ENCODE data around the gene ROCK1.
"Not testable (repeated sequence)": the region's sequence is repeated elsewhere in the genome, so short reads cannot be mapped to it uniquely, and the experiment has no call there.

ROCK1 gene

DNA sequence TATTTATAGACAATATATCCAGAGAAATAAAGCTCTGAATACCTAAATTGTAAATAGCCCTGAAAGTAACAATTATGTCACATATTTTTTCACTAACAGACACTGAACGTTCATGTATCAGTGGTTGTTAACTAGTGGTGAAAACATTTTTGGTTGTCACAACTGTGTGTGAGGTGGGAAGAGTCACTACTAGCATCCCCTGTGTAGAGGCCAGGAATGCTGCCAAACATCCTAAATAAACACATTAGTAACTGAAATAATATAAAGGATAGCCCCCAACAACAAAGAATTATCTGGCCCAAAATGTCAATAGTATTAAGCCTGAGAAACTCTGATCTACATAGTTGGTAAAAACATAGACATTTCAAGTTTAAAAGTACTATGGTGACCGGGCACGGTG is 64.5 kb downstream of the ROCK1 start:
- Mint-ChIP-seq H3K4me1 (peaks cover 60% of the 10 kb centered on the region), H3K27me3 (no peaks in the 10 kb centered on the region), H3K9me3 (no peaks in the 10 kb centered on the region), H3K27ac (no peak overlapping the region), H3K4me3 (no peak overlapping the region), H3K36me3 (peaks cover 13% of the 10 kb centered on the region)

DNA sequence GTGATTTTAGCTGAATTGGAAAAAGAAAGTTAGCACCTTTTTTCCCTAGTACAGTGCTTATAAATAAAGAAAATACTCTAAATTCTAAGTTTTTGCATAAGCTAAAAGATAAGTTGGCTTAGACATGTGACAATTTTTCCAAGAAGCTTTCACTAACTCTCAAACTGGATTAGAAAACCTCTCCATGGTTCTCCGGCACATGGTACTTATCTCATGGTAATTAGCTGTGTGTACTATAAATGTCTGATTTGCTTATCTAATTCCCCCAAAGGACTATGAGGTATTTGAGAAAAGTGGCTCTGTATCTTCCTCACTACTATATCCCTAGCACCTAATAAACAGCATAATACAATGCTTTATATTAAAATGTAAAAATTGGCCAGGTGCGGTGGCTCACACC is 71.1 kb downstream of the ROCK1 start:
- H3K27ac Mint-ChIP-seq: no peak overlapping the region
- H3K4me3 Mint-ChIP-seq: no peak overlapping the region
- no peaks in the 10 kb centered on the region for H3K9me3 Mint-ChIP-seq
- H3K36me3 Mint-ChIP-seq: peaks cover 21% of the 10 kb centered on the region
- H3K4me1 Mint-ChIP-seq: peaks cover 19% of the 10 kb centered on the region
- no peaks in the 10 kb centered on the region for H3K27me3 Mint-ChIP-seq

DNA sequence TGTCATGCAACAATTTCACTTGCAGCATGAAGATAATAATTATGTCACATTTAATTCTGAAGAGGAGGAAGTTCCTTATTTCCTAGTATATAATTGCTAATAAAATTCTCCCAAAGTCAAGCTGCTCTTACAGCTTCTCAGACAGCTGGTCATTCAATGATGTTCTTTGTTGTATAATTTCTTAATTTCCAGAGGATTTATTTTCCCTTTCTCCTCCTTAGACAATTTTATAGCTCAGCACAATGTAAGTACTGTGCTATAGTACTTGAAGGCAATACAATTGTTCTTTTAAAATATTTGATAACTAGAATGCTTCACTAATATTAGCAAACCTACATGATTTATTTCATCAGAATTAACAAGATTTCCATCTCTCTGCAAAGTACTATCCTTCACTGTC is 73.4 kb downstream of the ROCK1 start:
- H3K36me3 Mint-ChIP-seq: peaks cover 34% of the 10 kb centered on the region
- H3K4me3 Mint-ChIP-seq: no peak overlapping the region
- no peak overlapping the region for H3K27ac Mint-ChIP-seq
- H3K9me3 Mint-ChIP-seq: no peaks in the 10 kb centered on the region
- peaks cover 9% of the 10 kb centered on the region for H3K4me1 Mint-ChIP-seq
- no peaks in the 10 kb centered on the region for H3K27me3 Mint-ChIP-seq

DNA sequence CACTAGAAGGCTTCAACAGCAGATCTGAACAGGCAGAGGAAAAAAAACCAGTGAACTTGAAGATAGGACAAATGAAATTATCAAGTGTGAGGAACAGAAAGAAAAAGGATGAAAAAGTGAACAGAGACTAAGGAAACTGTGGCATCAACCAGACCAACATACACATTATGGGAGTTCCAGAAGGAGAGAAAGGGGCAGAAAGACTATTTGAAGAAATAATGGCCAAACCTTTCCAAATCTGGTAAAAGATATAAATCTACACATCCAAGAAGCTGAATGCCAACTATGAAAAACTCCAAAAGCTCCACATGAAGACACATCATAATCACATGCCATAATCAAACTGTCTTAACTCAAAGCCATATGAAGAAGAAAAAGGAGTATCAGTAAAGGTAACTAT is 79.8 kb downstream of the ROCK1 start:
- Mint-ChIP-seq H3K4me1 (peaks cover 21% of the 10 kb centered on the region), H3K27ac (no peak overlapping the region), H3K27me3 (no peaks in the 10 kb centered on the region), H3K9me3 (peaks cover 9% of the 10 kb centered on the region), H3K36me3 (peaks cover 44% of the 10 kb centered on the region), H3K4me3 (no peak overlapping the region)

DNA sequence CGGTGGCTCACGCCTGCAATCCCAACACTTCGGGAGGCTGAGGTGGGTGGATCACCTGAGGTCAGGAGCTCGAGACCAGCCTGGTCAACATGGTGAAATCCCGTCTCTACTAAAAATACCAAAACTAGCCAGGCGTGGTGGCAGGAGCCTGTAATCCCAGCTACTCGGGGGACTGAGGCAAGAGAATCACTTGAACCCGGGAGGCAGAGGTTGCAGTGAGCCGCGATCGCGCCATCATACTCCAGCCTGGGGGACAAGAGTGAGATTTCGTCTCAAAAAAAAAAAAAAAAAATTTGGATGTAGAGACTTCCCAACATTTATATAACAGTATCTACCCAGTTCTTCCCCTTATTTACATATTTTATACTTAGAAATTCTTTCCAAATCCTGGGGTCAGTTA is 93.4 kb downstream of the ROCK1 start:
- peaks cover 53% of the 10 kb centered on the region for H3K36me3 Mint-ChIP-seq
- H3K27ac Mint-ChIP-seq, H3K27me3 Mint-ChIP-seq, H3K4me3 Mint-ChIP-seq, H3K4me1 Mint-ChIP-seq, H3K9me3 Mint-ChIP-seq: not testable (repeated sequence)

DNA sequence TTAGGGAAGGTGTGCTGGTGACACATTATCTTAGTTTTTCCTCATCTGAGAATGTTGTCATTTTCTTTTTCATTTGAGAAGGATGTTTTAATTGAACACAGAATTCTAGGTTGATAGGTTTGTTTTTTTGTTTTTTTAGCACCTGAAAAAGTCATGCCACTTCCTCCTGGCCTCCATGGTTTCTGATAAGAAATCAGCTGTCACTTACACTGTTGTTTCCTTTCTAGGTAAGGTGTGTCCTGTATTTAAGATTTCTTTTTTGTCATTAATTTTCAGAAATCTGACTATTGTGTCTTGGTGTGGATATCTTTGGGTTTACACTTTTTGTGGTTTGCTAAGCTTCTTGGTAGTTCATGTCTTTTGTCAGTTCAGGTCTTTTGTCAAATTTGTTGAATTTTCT is 99.3 kb downstream of the ROCK1 start:
- Mint-ChIP-seq H3K27ac (no peak overlapping the region), H3K9me3 (peaks cover 11% of the 10 kb centered on the region), H3K36me3 (peaks cover 54% of the 10 kb centered on the region)

DNA sequence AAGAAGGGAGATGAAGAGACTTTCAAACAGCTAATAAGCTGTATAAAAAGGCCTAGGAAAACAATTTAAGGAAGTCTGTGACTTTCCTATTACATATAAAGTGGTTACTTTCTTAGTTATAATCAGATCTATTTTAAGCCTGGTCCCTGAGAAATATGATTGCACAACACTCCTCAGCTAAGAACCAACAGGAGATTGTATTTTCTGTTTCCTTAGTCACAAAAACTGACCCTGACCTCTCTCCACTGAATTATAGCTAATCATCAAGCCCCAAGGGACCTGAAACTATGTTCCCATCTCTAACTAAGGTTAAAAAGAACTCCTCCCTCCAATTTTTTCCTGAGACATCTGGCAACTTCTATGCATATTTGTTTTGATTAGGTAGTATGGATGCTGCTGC is 106.9 kb downstream of the ROCK1 start:
- Mint-ChIP-seq H3K4me1 (peaks cover 15% of the 10 kb centered on the region), H3K27ac (peak overlapping the region; percentile 3), H3K27me3 (no peaks in the 10 kb centered on the region), H3K36me3 (peaks cover 21% of the 10 kb centered on the region), H3K4me3 (no peak overlapping the region), H3K9me3 (no peaks in the 10 kb centered on the region)

More for the DNA sequence above, 99.3 kb downstream of the ROCK1 start:
- H3K4me3 Mint-ChIP-seq: peak overlapping the region; percentile 15
- peaks cover 12% of the 10 kb centered on the region for H3K4me1 Mint-ChIP-seq
- H3K27me3 Mint-ChIP-seq: no peaks in the 10 kb centered on the region

DNA sequence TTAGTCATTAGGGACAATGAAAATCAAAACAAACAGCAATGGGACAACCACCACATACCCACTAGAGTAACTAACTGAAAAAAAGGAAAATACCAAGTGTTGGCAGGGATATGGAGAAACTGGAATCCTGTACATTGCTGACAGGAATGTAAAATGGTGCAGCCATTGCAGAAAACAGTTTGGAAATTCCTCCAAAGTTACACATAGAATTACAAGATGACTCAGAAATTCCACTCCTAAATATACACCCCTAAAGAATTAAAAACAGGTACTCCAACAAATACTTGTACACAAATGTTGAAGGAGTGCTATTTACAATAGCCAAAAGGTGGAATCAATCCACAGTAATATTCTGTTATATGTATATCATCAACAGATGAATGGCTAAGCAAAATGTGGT is 110.9 kb downstream of the ROCK1 start:
- Mint-ChIP-seq H3K36me3 (peaks cover 39% of the 10 kb centered on the region), H3K9me3 (no peaks in the 10 kb centered on the region), H3K27ac (peak overlapping the region; percentile 5), H3K4me1 (peaks cover 46% of the 10 kb centered on the region), H3K27me3 (no peaks in the 10 kb centered on the region), H3K4me3 (no peak overlapping the region)

DNA sequence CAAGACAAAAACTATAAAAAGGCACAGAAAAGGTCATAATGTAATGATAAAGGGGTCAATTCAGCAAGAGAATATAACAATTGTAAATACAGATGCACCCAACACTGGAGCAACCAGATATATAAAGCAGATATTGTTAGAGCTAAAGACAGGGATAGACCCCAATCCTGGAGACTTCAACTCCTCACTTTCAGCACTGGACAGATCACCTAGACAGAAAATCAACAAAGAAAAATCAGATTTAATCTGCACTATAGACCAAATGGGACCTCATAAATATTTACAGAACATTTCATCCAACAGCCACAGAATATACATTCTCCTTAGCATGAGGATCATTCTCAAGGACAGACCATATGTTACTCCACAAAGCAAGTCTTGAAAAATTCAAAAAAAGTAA is 114.2 kb downstream of the ROCK1 start:
- H3K4me1 Mint-ChIP-seq: peaks cover 45% of the 10 kb centered on the region
- H3K4me3 Mint-ChIP-seq: no peak overlapping the region
- no peak overlapping the region for H3K27ac Mint-ChIP-seq
- no peaks in the 10 kb centered on the region for H3K27me3 Mint-ChIP-seq
- H3K9me3 Mint-ChIP-seq: no peaks in the 10 kb centered on the region
- peaks cover 33% of the 10 kb centered on the region for H3K36me3 Mint-ChIP-seq

DNA sequence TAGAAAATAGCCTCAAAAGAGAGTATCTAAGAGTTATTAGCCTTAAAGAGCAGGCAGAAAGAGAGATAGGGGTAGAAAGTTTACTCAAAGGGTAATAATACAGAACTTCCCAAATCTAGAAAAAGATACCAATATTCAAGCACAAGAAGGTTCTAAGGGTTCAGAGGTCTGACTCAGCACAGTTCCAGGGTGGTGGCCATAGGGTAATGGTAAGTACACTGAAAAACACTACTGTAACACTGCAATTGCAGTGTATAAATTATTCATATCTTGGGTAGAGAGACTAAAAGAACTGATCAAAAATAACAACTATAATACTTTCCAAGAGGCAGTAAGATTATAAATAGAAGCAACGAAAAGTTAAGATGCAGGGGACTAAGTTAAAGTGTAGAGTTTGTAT is 115.2 kb downstream of the ROCK1 start:
- no peak overlapping the region for H3K4me3 Mint-ChIP-seq
- H3K27me3 Mint-ChIP-seq: no peaks in the 10 kb centered on the region
- H3K36me3 Mint-ChIP-seq: peaks cover 31% of the 10 kb centered on the region
- H3K4me1 Mint-ChIP-seq: peaks cover 45% of the 10 kb centered on the region
- no peaks in the 10 kb centered on the region for H3K9me3 Mint-ChIP-seq
- H3K27ac Mint-ChIP-seq: peak overlapping the region; percentile 84

DNA sequence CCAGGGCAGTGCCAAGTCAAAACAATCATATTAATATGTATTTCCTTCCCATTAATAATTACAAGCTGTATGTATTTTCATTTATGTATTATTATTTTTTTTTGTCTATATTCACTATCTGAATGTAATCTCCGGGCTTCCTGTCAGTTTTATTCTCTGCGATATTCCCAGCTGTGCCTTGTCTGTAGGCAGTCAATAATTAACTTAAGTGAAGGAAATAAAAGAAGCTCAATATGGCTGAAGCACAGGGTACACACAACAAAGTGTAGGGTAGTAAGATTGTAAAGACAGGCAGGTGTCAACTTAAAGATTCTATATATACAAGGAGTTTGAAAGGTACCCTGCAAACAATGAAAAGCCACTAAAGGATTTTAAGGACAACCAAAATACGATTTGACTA is 122.9 kb downstream of the ROCK1 start:
- Mint-ChIP-seq H3K27ac (peak overlapping the region; percentile 71), H3K27me3 (no peaks in the 10 kb centered on the region), H3K4me3 (no peak overlapping the region), H3K9me3 (no peaks in the 10 kb centered on the region), H3K36me3 (peaks cover 27% of the 10 kb centered on the region), H3K4me1 (no peaks in the 10 kb centered on the region)

DNA sequence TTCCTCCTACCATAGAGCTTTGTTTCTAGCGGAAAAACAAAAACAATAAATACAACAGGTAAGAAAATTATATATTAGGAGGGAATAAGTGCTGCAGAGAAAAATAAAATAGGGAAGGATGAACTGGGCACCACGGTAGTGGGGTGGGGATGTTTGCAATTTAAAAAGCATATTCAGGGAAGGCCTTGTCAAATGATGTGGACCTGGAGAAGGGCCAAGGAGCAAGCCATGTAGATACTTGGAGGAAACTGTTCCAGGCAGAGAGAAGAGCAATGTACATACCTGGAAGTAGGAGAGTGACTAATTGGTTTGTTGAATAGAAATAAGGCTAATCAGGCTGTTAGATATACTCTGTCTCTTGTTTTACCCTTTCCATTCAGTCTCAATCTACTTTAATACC is 136.5 kb downstream of the ROCK1 start:
- Mint-ChIP-seq H3K9me3 (no peaks in the 10 kb centered on the region), H3K4me1 (no peaks in the 10 kb centered on the region), H3K4me3 (no peak overlapping the region), H3K27me3 (no peaks in the 10 kb centered on the region), H3K36me3 (peaks cover 26% of the 10 kb centered on the region), H3K27ac (no peak overlapping the region)

DNA sequence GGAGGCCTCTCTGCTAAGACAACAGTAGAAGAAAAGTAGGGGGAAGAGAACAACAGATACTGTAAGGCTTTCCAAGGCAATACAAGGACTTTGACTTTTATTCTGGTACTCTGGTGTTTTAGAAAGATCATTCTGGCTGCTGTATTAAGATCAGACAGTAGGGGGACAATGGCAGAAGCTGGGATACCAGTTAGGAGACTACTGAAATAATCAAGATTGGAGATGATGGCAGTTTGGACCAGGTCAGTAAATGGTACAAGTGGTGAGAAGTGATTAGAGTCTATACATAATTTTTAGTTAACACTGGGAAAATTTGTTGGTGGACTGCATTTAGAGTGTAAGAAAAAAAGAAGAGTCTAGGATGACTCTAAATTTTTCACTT is 139.7 kb downstream of the ROCK1 start:
- no peaks in the 10 kb centered on the region for H3K4me1 Mint-ChIP-seq
- H3K9me3 Mint-ChIP-seq: no peaks in the 10 kb centered on the region
- no peak overlapping the region for H3K4me3 Mint-ChIP-seq
- no peak overlapping the region for H3K27ac Mint-ChIP-seq
- H3K27me3 Mint-ChIP-seq: no peaks in the 10 kb centered on the region
- peaks cover 29% of the 10 kb centered on the region for H3K36me3 Mint-ChIP-seq

DNA sequence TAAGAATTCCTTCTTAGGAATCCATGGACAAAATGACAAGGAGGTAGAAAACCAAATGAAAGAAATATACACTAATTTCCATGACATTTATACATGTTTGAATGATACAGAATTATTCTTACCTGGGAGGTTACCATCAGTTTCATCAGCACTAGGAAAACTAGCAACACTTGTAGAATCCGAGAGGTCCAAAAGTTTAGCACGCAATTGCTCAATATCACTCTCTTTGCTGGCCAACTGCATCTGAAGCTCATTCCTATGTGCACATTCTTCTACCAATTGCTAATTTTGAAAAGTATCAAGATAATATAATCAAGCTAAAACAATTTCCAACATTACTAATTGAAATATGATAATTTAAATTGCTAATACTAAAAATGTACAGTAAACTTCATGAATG is 144.8 kb downstream of the ROCK1 start:
- H3K36me3 Mint-ChIP-seq: peaks cover 30% of the 10 kb centered on the region
- no peaks in the 10 kb centered on the region for H3K9me3 Mint-ChIP-seq
- H3K27ac Mint-ChIP-seq: peak overlapping the region; percentile 44
- no peak overlapping the region for H3K4me3 Mint-ChIP-seq
- no peaks in the 10 kb centered on the region for H3K4me1 Mint-ChIP-seq
- no peaks in the 10 kb centered on the region for H3K27me3 Mint-ChIP-seq

DNA sequence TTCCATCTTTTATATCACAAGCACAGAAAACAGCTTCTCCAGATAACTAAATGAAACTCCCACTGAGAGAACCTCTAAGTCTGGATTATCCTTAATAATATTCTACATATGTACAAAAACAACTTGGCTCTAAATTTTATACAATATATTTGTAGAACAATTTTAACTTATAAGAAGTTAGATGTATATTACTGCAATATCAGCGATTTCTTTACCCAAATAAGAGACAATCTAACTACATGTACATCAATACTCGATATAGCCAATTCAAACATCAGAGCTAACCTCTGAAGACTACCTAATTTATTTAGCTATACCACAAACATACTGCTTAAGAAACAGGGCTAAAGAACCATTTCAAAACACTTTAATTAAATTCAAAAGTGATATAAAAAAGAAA is 148.6 kb downstream of the ROCK1 start:
- Mint-ChIP-seq H3K4me3 (no peak overlapping the region), H3K4me1 (no peaks in the 10 kb centered on the region), H3K9me3 (peaks cover 4% of the 10 kb centered on the region), H3K27me3 (no peaks in the 10 kb centered on the region), H3K36me3 (peaks cover 36% of the 10 kb centered on the region), H3K27ac (peak overlapping the region; percentile 30)

DNA sequence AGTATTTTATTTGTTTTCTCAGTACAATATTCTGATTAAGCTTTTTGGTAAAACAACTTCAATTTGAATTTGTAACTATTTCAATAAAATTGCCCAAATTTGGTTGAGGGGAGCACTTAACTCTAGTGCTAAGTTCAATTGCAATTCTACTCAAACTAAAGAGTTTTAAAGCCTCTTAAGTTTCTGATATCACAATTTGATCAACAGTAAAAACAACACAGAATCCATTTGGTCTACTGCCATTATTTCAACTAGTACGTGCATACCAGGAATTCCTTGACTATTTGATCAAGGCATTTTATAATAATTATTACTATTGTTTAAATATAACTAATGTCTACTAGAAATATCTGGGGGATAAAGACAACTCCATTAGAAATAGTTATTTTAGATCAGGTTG is 150.9 kb downstream of the ROCK1 start:
- Mint-ChIP-seq H3K9me3 (peaks cover 4% of the 10 kb centered on the region), H3K36me3 (peaks cover 28% of the 10 kb centered on the region), H3K4me3 (no peak overlapping the region), H3K27me3 (no peaks in the 10 kb centered on the region), H3K4me1 (no peaks in the 10 kb centered on the region), H3K27ac (no peak overlapping the region)

DNA sequence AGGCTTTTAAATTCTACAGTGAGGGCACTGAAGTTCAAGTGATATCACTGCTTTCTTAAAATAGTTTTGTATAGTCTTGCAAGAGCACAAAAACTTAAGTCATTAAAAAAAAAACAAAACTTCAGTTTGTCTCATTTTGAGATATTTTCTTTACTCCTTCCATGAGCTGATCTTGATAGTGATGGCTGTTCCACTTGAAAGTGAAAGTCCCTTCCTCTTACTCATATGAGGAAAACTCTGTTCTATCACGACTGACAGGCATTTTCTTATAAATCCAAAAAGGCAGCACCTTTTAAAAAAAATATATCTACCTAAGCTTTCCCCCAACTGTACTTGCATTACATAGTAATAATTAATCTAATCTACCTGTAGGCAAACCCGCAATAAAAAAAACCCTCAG is 160.8 kb downstream of the ROCK1 start:
- H3K27me3 Mint-ChIP-seq, H3K27ac Mint-ChIP-seq, H3K4me1 Mint-ChIP-seq, H3K4me3 Mint-ChIP-seq, H3K36me3 Mint-ChIP-seq, H3K9me3 Mint-ChIP-seq: not testable (repeated sequence)

Data from activated naive CD4-positive, alpha-beta T cell treated with anti-CD3 and anti-CD28 coated beads, Interleukin-2, amount 50 U/mL, for 24 hours (primary cell).